Activated naive CD4-positive, alpha-beta T cell treated with anti-CD3 and anti-CD28 coated beads, Interleukin-2, amount 50 U/mL, for 24 hours (primary cell): Measurements from ENCODE around the gene ETV1.

ENCODE experiments used
- H3K27ac Mint-ChIP-seq: one replicate; pipeline ENCODE4 v1.8.0; 2021; ENCODE audit warnings: mild to moderate bottlenecking, mixed read lengths
- H3K27me3 Mint-ChIP-seq: one replicate; pipeline ENCODE4 v1.8.0; 2021; ENCODE audit warnings: mixed read lengths
- H3K36me3 Mint-ChIP-seq: one replicate; pipeline ENCODE4 v1.8.0; 2021; ENCODE audit warnings: mixed read lengths
- H3K4me1 Mint-ChIP-seq: one replicate; pipeline ENCODE4 v1.8.0; 2021; ENCODE audit warnings: mixed read lengths
- H3K4me3 Mint-ChIP-seq: one replicate; pipeline ENCODE4 v1.8.0; 2021; ENCODE audit warnings: mild to moderate bottlenecking, mixed read lengths
- H3K9me3 Mint-ChIP-seq: one replicate; pipeline ENCODE4 v1.8.0; 2021; ENCODE audit warnings: mixed read lengths

The ETV1 gene

DNA sequence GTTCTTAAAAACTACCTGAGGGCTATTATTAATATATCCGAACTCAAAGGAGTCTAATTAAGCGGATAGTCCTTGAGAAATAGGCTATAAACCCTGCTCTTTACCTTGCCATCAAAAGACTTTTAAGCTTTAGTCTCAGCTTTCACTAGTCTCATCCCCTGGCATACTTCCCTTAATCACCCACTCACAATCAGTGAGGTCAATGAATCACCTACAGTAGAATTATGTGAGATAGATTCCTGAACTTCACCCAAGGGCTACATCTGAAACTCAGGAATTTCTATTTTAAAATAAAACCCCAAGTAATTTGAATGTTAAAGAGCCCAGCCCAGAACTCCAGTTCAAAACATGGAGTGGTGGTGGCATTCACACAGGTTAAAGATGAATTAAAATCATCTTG is 108.7 kb downstream of the ETV1 start:
- H3K36me3 Mint-ChIP-seq = no peaks in the 10 kb centered on the region
- no peaks in the 10 kb centered on the region for H3K27me3 Mint-ChIP-seq
- H3K27ac Mint-ChIP-seq = no peak overlapping the region
- H3K9me3 Mint-ChIP-seq = peaks cover 6% of the 10 kb centered on the region
- no peaks in the 10 kb centered on the region for H3K4me1 Mint-ChIP-seq
- no peak overlapping the region for H3K4me3 Mint-ChIP-seq

DNA sequence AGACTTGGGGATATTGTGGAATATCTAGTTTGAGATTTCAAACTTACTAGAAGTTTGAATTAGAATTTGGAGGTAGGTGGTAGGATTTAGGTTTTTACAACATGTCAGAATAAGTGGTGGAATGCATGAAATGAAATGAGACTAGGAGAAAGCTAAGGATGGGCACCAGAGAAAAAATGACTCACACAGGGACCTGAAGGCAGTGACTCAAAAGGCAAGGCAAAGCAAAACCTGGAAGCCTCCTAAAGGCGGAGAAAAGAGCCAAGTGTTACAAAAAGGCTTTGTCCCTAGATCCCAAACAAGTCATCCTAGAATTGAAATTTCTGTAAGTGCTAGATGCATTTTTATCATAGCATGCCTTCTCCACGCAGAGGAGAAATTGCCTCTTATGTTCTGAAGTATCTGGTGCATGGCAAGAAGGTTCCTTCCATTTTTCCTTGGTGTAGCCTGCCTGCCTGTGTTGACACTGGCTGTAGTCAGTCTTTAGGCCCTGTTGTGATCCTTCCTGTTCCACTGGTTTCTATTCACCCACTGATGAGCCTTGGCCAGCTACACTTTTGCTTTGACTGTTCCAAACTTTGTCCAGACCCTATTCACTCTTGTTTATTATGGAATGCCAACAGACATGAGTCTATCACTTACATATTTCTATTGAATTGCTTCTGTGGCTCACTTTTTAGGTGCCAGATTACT is 109.3 kb downstream of the ETV1 start:
- Mint-ChIP-seq H3K4me3 (no peak overlapping the region), H3K4me1 (no peaks in the 10 kb centered on the region), H3K27ac (no peak overlapping the region), H3K36me3 (no peaks in the 10 kb centered on the region), H3K9me3 (peaks cover 6% of the 10 kb centered on the region), H3K27me3 (no peaks in the 10 kb centered on the region)

DNA sequence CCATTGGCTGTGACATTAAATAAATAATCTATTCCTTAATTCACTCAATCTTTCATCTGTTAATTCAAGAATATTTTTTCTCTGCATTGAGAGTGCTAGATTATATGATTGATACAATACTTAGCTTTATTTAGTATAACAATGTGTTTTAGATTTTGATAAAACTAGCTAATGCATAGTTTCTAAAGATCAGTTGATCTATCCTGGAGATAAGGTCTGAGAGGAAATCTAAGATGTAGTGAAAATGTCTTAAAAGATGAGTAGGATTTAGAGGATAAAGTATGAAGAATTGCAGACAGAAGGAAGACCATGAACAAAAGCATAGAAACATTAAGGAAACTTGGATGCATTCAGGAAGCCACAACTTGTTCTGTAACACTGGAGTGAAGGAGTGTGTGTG is 110.3 kb downstream of the ETV1 start:
- Mint-ChIP-seq H3K9me3 (peaks cover 6% of the 10 kb centered on the region), H3K27ac (no peak overlapping the region), H3K4me3 (no peak overlapping the region), H3K36me3 (no peaks in the 10 kb centered on the region), H3K4me1 (no peaks in the 10 kb centered on the region), H3K27me3 (no peaks in the 10 kb centered on the region)

DNA sequence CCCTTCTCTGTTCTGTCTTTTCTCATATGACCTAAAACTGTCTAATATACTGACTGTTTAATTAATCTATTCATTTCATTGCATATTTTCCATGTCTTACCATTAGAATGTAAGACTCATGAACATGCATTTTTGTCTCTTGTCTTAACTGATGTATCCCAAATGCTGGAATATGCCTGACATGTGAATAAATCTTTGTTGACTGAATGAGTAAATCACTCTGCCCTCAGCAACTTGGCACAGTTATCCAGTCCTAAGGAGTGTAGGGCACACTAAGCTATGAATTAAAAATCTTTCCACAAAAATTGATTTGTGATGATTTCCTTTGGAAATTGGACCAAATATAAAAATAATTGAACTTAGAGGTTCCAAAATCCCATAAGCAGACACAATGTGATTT is 111.3 kb downstream of the ETV1 start:
- peaks cover 6% of the 10 kb centered on the region for H3K9me3 Mint-ChIP-seq
- H3K4me1 Mint-ChIP-seq = no peaks in the 10 kb centered on the region
- no peaks in the 10 kb centered on the region for H3K27me3 Mint-ChIP-seq

DNA sequence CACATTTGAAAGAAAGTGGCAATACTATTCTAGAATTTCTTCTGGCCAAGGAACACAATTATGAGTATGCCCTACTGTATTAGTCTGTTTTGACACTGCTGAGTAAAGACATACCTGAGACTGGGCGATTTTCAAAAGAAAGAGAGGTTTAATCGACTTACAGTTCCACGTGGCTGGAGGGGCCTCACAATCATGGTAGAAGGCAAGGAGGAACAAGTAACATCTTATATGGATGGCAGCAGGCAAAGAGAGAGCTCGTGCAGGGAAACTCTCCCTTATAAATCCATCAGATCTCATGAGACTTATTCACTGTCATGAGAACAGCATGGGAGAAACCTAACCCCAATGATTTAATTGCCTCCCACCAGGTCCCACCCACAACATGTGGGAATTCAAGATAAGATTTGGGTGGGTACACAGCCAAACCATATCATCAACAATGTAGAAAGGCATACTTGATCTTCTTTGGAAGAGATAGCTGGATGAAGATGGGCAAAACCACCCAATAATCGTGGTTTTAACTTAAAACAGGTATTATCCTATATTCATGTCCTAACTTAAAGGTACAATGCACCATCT is 113.9 kb downstream of the ETV1 start:
- H3K27me3 Mint-ChIP-seq = no peaks in the 10 kb centered on the region
- no peaks in the 10 kb centered on the region for H3K36me3 Mint-ChIP-seq
- H3K4me1 Mint-ChIP-seq = no peaks in the 10 kb centered on the region
- H3K9me3 Mint-ChIP-seq = peaks cover 6% of the 10 kb centered on the region
- H3K4me3 Mint-ChIP-seq = no peak overlapping the region
- no peak overlapping the region for H3K27ac Mint-ChIP-seq

More for the DNA sequence above, 111.3 kb downstream of the ETV1 start:
- Mint-ChIP-seq H3K27ac (no peak overlapping the region), H3K36me3 (no peaks in the 10 kb centered on the region), H3K4me3 (no peak overlapping the region)

DNA sequence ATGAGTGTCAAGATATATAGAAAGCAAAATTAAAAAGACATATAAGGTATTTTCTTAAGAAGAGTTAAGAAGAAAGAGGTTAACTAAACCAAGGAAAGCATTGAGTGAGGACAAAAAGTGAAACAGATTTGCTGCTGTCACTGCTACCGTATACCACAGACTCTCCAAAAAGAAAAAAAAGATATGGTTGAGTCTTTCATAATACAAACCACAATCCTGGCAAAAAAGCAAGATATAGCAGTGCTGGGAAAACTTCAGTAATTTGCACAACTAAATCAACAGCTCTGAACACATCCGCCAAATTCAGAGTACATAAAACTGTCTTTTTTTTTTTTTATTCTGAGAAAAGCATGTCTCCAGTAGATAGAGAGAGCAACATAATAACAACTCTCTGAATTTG is 114.7 kb downstream of the ETV1 start:
- H3K27ac Mint-ChIP-seq = no peak overlapping the region
- peaks cover 6% of the 10 kb centered on the region for H3K9me3 Mint-ChIP-seq
- no peaks in the 10 kb centered on the region for H3K4me1 Mint-ChIP-seq
- H3K27me3 Mint-ChIP-seq = no peaks in the 10 kb centered on the region
- H3K4me3 Mint-ChIP-seq = no peak overlapping the region
- H3K36me3 Mint-ChIP-seq = no peaks in the 10 kb centered on the region

DNA sequence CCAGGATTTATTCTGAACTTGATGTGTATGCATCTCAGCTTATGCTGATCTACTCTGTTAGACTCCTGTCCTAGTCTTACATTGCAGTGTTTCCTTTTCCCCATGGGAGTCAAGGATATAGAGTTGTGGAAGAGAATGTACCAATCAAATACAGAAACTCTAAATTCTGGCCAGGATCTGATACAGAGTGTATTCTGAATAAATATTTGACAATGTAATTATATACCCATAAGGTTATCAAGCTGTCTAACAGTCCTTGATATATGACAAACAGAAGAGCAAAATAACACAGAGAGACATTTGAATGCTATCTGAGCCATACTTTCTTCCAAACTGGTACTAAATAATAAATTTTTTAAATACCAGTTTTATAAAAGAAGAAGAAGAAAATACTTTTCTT is 116.8 kb downstream of the ETV1 start:
- no peaks in the 10 kb centered on the region for H3K27me3 Mint-ChIP-seq
- peaks cover under 1% of the 10 kb centered on the region for H3K9me3 Mint-ChIP-seq
- H3K36me3 Mint-ChIP-seq = no peaks in the 10 kb centered on the region
- H3K27ac Mint-ChIP-seq = no peak overlapping the region
- no peak overlapping the region for H3K4me3 Mint-ChIP-seq
- H3K4me1 Mint-ChIP-seq = no peaks in the 10 kb centered on the region

DNA sequence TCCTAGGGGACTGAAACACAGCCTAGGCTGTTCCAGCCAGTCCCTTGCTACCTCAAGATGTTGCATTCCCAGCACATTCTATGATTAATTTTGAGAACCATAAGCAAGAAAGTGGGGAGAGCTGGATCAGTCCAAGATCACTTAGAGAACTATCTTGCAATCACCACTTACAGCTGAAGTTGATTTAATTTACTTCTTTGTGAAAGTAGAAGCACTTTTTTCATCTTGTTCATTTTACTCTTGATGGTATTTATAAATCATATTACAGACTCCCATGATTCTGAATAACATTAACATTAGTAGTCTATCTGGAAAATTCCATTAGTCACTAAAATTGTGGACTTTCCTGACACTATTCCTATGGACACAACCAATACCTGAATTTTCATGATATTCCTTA is 118.5 kb downstream of the ETV1 start:
- Mint-ChIP-seq H3K36me3 (no peaks in the 10 kb centered on the region), H3K4me1 (no peaks in the 10 kb centered on the region)

DNA sequence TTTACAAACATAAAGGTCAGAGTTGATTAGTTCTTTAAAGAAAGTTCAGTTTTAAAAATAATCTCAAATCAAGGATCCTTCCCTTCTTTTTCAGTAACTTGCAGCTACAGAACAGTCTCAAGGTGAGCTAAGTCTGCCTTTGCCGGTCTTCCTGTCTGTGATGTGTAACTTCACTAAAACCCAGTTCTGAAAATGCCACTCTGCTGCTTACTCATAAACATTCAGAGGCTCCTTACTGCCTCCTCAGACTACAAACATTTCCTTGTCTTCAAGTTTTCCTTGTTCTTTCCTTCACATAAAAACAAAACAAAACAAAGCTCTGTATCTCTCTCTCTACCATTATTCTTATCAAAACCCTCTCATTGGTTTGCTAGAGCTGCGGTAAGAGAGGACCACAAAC is 128.7 kb downstream of the ETV1 start:
- H3K9me3 Mint-ChIP-seq = no peaks in the 10 kb centered on the region
- no peak overlapping the region for H3K27ac Mint-ChIP-seq
- H3K36me3 Mint-ChIP-seq = no peaks in the 10 kb centered on the region
- no peaks in the 10 kb centered on the region for H3K27me3 Mint-ChIP-seq
- H3K4me3 Mint-ChIP-seq = no peak overlapping the region
- H3K4me1 Mint-ChIP-seq = no peaks in the 10 kb centered on the region

More for the DNA sequence above, 118.5 kb downstream of the ETV1 start:
- H3K9me3 Mint-ChIP-seq = no peaks in the 10 kb centered on the region
- no peaks in the 10 kb centered on the region for H3K27me3 Mint-ChIP-seq
- no peak overlapping the region for H3K27ac Mint-ChIP-seq
- no peak overlapping the region for H3K4me3 Mint-ChIP-seq

DNA sequence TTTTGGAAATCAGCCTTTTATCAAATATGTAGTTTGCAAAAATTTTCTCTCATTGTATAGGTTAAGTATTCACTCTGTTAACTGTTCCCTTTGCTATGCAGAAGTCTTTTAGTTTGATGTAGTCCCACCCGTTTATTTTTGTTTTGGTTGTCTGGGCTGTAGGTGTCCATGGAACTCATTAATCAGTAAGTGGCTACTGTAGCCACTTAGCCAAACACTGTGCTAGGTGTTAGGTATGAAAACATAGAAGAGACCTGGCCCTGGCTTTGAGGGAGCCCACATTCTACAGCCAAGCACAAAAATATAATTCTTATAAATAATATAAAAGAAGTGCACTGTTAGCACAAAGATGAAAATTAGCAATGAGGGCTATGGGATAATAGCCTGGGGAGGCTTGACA is 133.5 kb downstream of the ETV1 start:
- no peaks in the 10 kb centered on the region for H3K36me3 Mint-ChIP-seq
- H3K4me3 Mint-ChIP-seq = no peak overlapping the region

DNA sequence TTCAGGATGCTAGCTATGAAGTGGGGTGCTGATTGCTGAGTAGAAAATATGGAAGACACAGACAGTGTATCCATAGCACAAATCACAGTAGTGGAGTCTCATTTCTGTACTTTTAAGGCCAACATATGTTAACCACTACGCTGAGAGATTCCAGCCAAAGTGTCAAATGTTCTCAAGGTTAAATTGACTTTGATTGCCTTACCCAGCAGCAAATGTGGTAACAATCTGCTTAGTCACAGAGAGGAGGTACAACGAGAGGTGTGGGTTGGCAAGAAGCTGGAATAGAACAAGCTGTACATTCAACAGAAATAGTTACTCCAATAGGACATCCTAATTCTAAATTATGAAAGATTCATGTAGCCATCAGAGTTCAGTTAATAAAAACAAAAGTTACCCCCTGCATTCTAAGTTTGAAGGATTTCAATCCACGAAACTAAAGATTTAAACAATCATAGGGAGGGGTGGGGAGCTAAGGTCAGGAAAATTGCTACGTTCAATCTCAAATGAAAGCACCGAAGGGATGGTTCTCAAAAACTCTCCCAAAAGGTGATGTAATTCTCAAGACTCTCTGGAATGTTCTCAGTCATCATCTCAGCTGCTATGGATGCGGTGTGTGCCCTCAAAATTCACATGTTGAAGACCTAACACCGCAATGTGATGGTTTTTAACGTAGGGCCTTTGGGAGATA is 137.0 kb downstream of the ETV1 start:
- peaks cover 10% of the 10 kb centered on the region for H3K4me1 Mint-ChIP-seq
- no peak overlapping the region for H3K4me3 Mint-ChIP-seq
- no peak overlapping the region for H3K27ac Mint-ChIP-seq
- H3K9me3 Mint-ChIP-seq = no peaks in the 10 kb centered on the region
- no peaks in the 10 kb centered on the region for H3K27me3 Mint-ChIP-seq
- H3K36me3 Mint-ChIP-seq = no peaks in the 10 kb centered on the region

More for the DNA sequence above, 133.5 kb downstream of the ETV1 start:
- Mint-ChIP-seq H3K9me3 (no peaks in the 10 kb centered on the region), H3K27ac (no peak overlapping the region), H3K4me1 (no peaks in the 10 kb centered on the region), H3K27me3 (no peaks in the 10 kb centered on the region)

DNA sequence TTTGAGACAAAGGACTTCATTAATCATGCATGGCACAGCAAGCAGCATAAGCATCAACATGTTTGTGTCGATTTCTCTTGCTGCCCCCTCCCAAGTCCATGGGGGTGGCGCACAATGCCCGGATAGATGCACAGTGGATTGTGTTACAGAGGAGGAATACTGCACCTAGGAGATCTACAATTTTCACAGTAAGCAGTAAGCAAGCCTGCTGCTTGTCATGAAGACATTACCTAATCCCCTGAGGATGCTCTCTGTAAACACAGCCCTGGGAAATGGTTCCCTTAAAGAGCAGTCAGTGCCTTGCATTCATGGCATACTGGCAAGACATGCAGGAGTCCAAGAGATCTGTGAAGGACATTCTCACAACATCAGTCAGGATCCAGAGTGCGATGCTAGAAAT is 137.7 kb downstream of the ETV1 start:
- Mint-ChIP-seq H3K27ac (no peak overlapping the region), H3K4me1 (peaks cover 10% of the 10 kb centered on the region), H3K36me3 (no peaks in the 10 kb centered on the region), H3K27me3 (no peaks in the 10 kb centered on the region), H3K4me3 (no peak overlapping the region), H3K9me3 (no peaks in the 10 kb centered on the region)

DNA sequence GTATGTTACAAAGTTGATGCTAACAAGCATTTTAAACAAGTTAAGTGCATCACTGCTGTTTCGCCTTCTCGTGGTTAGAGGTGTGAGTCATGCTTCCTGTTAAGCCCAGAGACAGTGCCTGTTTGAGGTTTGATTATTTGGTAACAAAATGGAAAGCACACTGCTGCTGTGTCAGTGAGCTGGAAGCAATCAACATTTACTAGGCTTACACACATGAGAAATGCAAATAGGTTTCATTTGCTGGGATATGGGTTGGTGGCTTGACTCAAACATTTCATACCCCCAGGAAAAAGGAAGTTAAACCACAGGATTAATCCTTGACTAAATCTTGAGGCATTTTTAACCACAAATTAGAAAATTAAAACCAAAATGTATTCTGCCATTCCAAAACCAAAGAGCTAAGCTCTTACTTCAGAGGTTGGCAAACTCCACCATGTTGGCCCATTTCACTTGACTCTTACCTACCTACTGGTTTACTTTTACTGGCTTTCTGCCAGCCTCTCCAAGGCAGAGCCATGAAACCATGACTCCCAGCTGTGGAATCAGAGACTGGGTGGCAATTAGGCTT is 139.2 kb downstream of the ETV1 start:
- Mint-ChIP-seq H3K36me3 (no peaks in the 10 kb centered on the region), H3K9me3 (no peaks in the 10 kb centered on the region), H3K27me3 (no peaks in the 10 kb centered on the region), H3K4me1 (peaks cover 10% of the 10 kb centered on the region), H3K4me3 (no peak overlapping the region), H3K27ac (no peak overlapping the region)

DNA sequence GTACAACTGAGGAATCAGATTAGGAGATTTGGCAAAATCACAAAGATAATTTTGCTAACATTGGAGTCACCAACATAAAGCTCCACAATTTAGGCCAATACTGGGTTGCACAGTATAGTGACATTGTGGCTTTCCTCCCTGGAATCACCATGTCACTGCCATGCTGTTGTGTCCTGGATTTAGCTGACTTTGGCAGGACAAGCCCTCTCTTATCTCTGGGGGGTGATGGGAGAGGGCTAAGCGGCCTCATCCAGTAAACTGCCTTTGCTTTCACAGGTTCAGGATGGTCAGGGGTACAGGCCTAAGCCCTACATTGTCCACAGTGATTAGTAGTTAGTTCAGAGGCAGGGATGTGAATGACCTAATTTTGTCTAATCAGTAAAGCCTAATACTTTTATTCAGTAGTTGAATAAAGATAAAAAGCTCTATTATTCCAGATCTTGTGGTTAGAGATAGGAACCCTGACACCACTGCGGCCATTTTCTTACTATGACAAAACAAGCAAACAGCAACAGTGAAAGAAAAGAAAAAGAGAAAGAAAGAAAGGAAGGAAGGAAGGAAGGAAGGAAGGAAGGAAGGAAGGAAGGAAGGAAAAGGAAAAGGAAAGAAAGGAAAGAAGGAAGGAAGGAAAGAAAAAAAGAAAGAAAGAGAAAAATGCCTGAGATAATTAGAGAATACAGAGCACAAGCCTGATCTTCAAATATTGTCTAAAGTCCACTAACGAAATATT is 140.1 kb downstream of the ETV1 start:
- Mint-ChIP-seq H3K9me3 (no peaks in the 10 kb centered on the region), H3K27me3 (no peaks in the 10 kb centered on the region), H3K36me3 (no peaks in the 10 kb centered on the region), H3K4me3 (no peak overlapping the region), H3K4me1 (peaks cover 10% of the 10 kb centered on the region), H3K27ac (no peak overlapping the region)

DNA sequence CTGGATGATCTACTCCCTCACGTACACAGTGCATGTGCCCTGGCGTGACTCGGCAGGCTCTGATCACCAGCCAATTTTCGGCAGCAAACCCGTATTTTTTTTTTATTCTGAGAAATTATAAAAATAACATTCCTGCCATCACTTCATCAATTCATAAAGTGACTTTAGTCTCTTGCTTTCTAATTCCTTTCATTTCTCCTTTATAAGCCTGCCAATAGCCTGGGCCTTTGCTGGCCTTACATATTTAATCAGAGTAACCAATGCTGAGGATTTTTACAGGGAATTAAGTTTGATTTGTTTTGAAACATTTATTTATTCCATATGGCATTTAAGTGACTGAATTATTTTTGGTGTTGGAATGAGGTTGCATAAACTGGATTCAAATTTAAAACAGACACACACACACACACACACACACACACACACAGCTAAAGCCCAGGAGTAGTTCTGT is 140.8 kb downstream of the ETV1 start:
- Mint-ChIP-seq H3K4me1 (peaks cover 10% of the 10 kb centered on the region), H3K27ac (no peak overlapping the region), H3K4me3 (no peak overlapping the region), H3K36me3 (no peaks in the 10 kb centered on the region), H3K27me3 (no peaks in the 10 kb centered on the region), H3K9me3 (no peaks in the 10 kb centered on the region)
